Mucosa of rectum (tissue), 2 donors: ENCODE data around the gene FEZ2.

Experiments
- H3K27ac ChIP-seq, 2 donors: one replicate each; pipeline ENCODE4 v1.7.0; 2013; ENCODE audit warnings: inconsistent platforms in 2 of 2, low read depth in 2 of 2, low read length in 2 of 2
- H3K27me3 ChIP-seq, 2 donors: one replicate each; pipeline ENCODE4 v1.7.0; 2013; ENCODE audit warnings: low read length in 2 of 2; ENCODE audit not compliant: control insufficient read depth in 2 of 2, insufficient read depth in 2 of 2
- H3K36me3 ChIP-seq, 2 donors: one replicate each; pipeline ENCODE4 v1.7.0; 2013; ENCODE audit warnings: low read length in 2 of 2; ENCODE audit not compliant: control insufficient read depth in 2 of 2, insufficient read depth in 2 of 2
- H3K4me1 ChIP-seq, 2 donors: one replicate each; pipeline ENCODE4 v1.7.0; 2013; ENCODE audit warnings: low read length in 2 of 2, mild to moderate bottlenecking in 1 of 2; ENCODE audit not compliant: control insufficient read depth in 2 of 2, insufficient read depth in 2 of 2
- H3K4me3 ChIP-seq, 2 donors: one replicate each; pipeline ENCODE4 v1.7.0; 2013; ENCODE audit warnings: low read length in 2 of 2
- H3K9ac ChIP-seq, 2 donors: one replicate each; pipeline ENCODE4 v1.7.0; 2013; ENCODE audit warnings: low read length in 2 of 2, low read depth in 1 of 2, mild to moderate bottlenecking in 1 of 2
- H3K9me3 ChIP-seq, 2 donors: one replicate each; pipeline ENCODE4 v1.7.0; 2013; ENCODE audit warnings: low read length in 2 of 2; ENCODE audit not compliant: control insufficient read depth in 2 of 2
- donor health status: healthy.
- donor health status: Normal muscosa, but diverticular disease.

The FEZ2 gene

GRCh38 chr2:36553683-36554082 is 44.3 kb downstream of the FEZ2 start:
- Histone ChIP-seq H3K27me3 (no peaks in the 10 kb centered on the region), H3K27ac (no peak overlapping the region), H3K4me1 (no peaks in the 10 kb centered on the region), H3K9ac (no peak overlapping the region), H3K9me3 (no peaks in the 10 kb centered on the region), H3K4me3 (no peak overlapping the region), H3K36me3 (peaks cover 35 to 50% of the 10 kb centered on the region in 2 donors)

- H3K27ac ChIP-seq, result no peak overlapping the region
- peaks cover 54 to 55% of the 10 kb centered on the region in 2 donors for H3K36me3 ChIP-seq
- H3K4me1 ChIP-seq, result no peaks in the 10 kb centered on the region
- H3K27me3 ChIP-seq, result no peaks in the 10 kb centered on the region
- H3K9ac ChIP-seq, result no peak overlapping the region
- no peaks in the 10 kb centered on the region for H3K9me3 ChIP-seq
- H3K4me3 ChIP-seq, result no peak overlapping the region
Measured at GRCh38 chr2:36550006-36550405, 48.0 kb downstream of the FEZ2 start.

GRCh38 chr2:36549165-36549574 is 48.8 kb downstream of the FEZ2 start:
- Histone ChIP-seq H3K4me1 (no peaks in the 10 kb centered on the region), H3K9ac (no peak overlapping the region), H3K4me3 (no peak overlapping the region), H3K27ac (no peak overlapping the region), H3K9me3 (no peaks in the 10 kb centered on the region), H3K36me3 (peaks cover 52% of the 10 kb centered on the region in 2 donors), H3K27me3 (no peaks in the 10 kb centered on the region)

GRCh38 chr2:36547906-36548305 is 50.1 kb downstream of the FEZ2 start:
- no peak overlapping the region for H3K27ac ChIP-seq
- no peak overlapping the region for H3K4me3 ChIP-seq

GRCh38 chr2:36545871-36546416 is 52.0 kb downstream of the FEZ2 start:
- Histone ChIP-seq H3K36me3 (peaks cover 44 to 50% of the 10 kb centered on the region in 2 donors), H3K9ac (no peak overlapping the region), H3K9me3 (no peaks in the 10 kb centered on the region)

More at GRCh38 chr2:36547906-36548305, 50.1 kb downstream of the FEZ2 start:
- H3K4me1 ChIP-seq, result no peaks in the 10 kb centered on the region
- no peak overlapping the region for H3K9ac ChIP-seq
- H3K27me3 ChIP-seq, result no peaks in the 10 kb centered on the region
- peaks cover 49 to 51% of the 10 kb centered on the region in 2 donors for H3K36me3 ChIP-seq
- no peaks in the 10 kb centered on the region for H3K9me3 ChIP-seq

GRCh38 chr2:36544638-36545338 is 53.2 kb downstream of the FEZ2 start:
- Histone ChIP-seq H3K27ac (no peak overlapping the region), H3K36me3 (peaks cover 48 to 49% of the 10 kb centered on the region in 2 donors)

More at GRCh38 chr2:36545871-36546416, 52.0 kb downstream of the FEZ2 start:
- H3K4me1 ChIP-seq, result no peaks in the 10 kb centered on the region
- no peak overlapping the region for H3K4me3 ChIP-seq
- H3K27me3 ChIP-seq, result no peaks in the 10 kb centered on the region
- no peak overlapping the region for H3K27ac ChIP-seq

GRCh38 chr2:36541891-36542595 is 55.9 kb downstream of the FEZ2 start:
- peaks cover 40 to 43% of the 10 kb centered on the region in 2 donors for H3K36me3 ChIP-seq
- H3K4me3 ChIP-seq, result no peak overlapping the region
- no peaks in the 10 kb centered on the region for H3K4me1 ChIP-seq
- no peaks in the 10 kb centered on the region for H3K27me3 ChIP-seq
- H3K27ac ChIP-seq, result no peak overlapping the region
- no peaks in the 10 kb centered on the region for H3K9me3 ChIP-seq
- H3K9ac ChIP-seq, result no peak overlapping the region

More at GRCh38 chr2:36544638-36545338, 53.2 kb downstream of the FEZ2 start:
- no peaks in the 10 kb centered on the region for H3K27me3 ChIP-seq
- H3K9me3 ChIP-seq, result no peaks in the 10 kb centered on the region
- no peak overlapping the region for H3K9ac ChIP-seq
- no peaks in the 10 kb centered on the region for H3K4me1 ChIP-seq
- no peak overlapping the region for H3K4me3 ChIP-seq

GRCh38 chr2:36540986-36541754 is 56.8 kb downstream of the FEZ2 start:
- Histone ChIP-seq H3K27me3 (no peaks in the 10 kb centered on the region), H3K36me3 (peaks cover 39 to 42% of the 10 kb centered on the region in 2 donors)

GRCh38 chr2:36539631-36540030 is 58.3 kb downstream of the FEZ2 start:
- Histone ChIP-seq H3K4me1 (no peaks in the 10 kb centered on the region), H3K9ac (no peak overlapping the region), H3K9me3 (no peaks in the 10 kb centered on the region), H3K27ac (no peak overlapping the region), H3K36me3 (peaks cover 31 to 39% of the 10 kb centered on the region in 2 donors), H3K27me3 (no peaks in the 10 kb centered on the region), H3K4me3 (no peak overlapping the region)

More at GRCh38 chr2:36540986-36541754, 56.8 kb downstream of the FEZ2 start:
- H3K4me1 ChIP-seq, result no peaks in the 10 kb centered on the region
- H3K9ac ChIP-seq, result no peak overlapping the region
- H3K4me3 ChIP-seq, result no peak overlapping the region
- no peaks in the 10 kb centered on the region for H3K9me3 ChIP-seq
- H3K27ac ChIP-seq, result no peak overlapping the region
